Fibroblast of pulmonary artery (primary cell): ENCODE measurements around the gene WBP1L.

Source experiments
- DNase-seq: peaks from one replicate; pipeline ENCODE4 v3.0.0-alpha.2; 2010; ENCODE audit warnings: low read depth
- H3K4me3 ChIP-seq: replicated peaks from 2 replicates; pipeline ENCODE4 v1.5.1; 2011; ENCODE audit warnings: low read depth, mild to moderate bottlenecking, control low read depth, low read length, moderate library complexity
- TF ChIP-seq, protein P1 (sequence below): IDR thresholded peaks from 2 replicates; pipeline ENCODE4 v1.5.1; 2011; ENCODE audit warnings: mild to moderate bottlenecking, control low read depth, low read length, inconsistent platforms; ENCODE audit errors: missing control alignments

WBP1L gene

GRCh38 chr10:102767428-102768160 is 23.8 kb downstream of the WBP1L start:
- TF ChIP-seq, protein P1, sequence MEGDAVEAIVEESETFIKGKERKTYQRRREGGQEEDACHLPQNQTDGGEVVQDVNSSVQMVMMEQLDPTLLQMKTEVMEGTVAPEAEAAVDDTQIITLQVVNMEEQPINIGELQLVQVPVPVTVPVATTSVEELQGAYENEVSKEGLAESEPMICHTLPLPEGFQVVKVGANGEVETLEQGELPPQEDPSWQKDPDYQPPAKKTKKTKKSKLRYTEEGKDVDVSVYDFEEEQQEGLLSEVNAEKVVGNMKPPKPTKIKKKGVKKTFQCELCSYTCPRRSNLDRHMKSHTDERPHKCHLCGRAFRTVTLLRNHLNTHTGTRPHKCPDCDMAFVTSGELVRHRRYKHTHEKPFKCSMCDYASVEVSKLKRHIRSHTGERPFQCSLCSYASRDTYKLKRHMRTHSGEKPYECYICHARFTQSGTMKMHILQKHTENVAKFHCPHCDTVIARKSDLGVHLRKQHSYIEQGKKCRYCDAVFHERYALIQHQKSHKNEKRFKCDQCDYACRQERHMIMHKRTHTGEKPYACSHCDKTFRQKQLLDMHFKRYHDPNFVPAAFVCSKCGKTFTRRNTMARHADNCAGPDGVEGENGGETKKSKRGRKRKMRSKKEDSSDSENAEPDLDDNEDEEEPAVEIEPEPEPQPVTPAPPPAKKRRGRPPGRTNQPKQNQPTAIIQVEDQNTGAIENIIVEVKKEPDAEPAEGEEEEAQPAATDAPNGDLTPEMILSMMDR: no peak
- no peak for DNase-seq
- no peak overlapping the region for H3K4me3 ChIP-seq

- no peak overlapping the region for H3K4me3 ChIP-seq
- no peak for DNase-seq
- TF ChIP-seq, protein P1: no peak
Observed at GRCh38 chr10:102769375-102770107, 25.8 kb downstream of the WBP1L start.

- no peak for DNase-seq
- TF ChIP-seq, protein P1: no peak
- no peak overlapping the region for H3K4me3 ChIP-seq
Observed at GRCh38 chr10:102770108-102770482, 26.3 kb downstream of the WBP1L start.

GRCh38 chr10:102770792-102771191 is 27.0 kb downstream of the WBP1L start:
- H3K4me3 ChIP-seq: no peak overlapping the region
- DNase-seq: no peak
- TF ChIP-seq, protein P1: no peak

GRCh38 chr10:102773320-102773719 is 29.6 kb downstream of the WBP1L start:
- TF ChIP-seq, protein P1: no peak
- H3K4me3 ChIP-seq: no peak overlapping the region
- no peak for DNase-seq

DNA sequence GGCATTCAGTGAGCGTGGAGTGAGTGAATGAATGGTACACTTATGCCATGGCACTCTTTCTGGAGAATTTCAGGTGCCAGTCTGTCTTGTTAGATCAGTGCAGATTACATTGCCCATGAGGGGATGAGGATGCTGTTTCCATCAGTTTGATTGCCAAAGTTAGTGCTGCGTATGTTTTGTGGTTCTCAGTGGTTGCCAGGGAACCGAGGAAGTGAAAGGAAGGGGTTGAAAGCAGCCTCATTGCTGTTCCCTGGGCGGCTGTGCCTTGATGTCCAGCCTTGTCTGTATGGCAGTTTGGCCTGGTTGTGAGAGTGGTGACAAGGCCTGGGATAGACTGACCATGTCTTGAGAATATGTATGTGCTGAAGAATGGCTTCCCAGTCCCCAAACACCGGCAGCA is 30.2 kb downstream of the WBP1L start:
- TF ChIP-seq, protein P1: no peak
- DNase-seq: no peak

More for the DNA sequence above, 30.2 kb downstream of the WBP1L start:
- H3K4me3 ChIP-seq: no peak overlapping the region
